OCI-LY3 (cell line): Measurements from ENCODE around the gene CYP27B1.

Source experiments
- H2AFZ ChIP-seq: fragments of 200-600, 300-600 bp; shearing (Covaris generic); 2 replicates; pipeline ENCODE4 v1.6.0; 2014; ENCODE audit warnings: antibody characterized with exemption, low read depth, low read length
- H3K27ac ChIP-seq: fragments of 200-600, 300-600 bp; sonication (generic); 2 replicates; pipeline ENCODE4 v1.5.1; 2014; ENCODE audit warnings: mild to moderate bottlenecking, low read length, moderate library complexity, mixed read lengths
- H3K27me3 ChIP-seq: fragments of 200-600, 300-600 bp; sonication (generic); 2 replicates; pipeline ENCODE4 v1.6.1; 2014; ENCODE audit warnings: low read depth, low read length, mixed read lengths
- H3K36me3 ChIP-seq: fragments of 200-600, 300-600 bp; sonication (generic); replicated peaks from 2 replicates; pipeline ENCODE3; 2014; ENCODE audit warnings: low read depth, low read length, mixed read lengths
- H3K4me1 ChIP-seq: fragments of 300-600, 200-600 bp; sonication (generic); 2 replicates; pipeline ENCODE4 v1.6.1; 2014; ENCODE audit warnings: low read length, mixed read lengths
- H3K4me2 ChIP-seq: fragments of 200-600, 300-600 bp; sonication (generic); 2 replicates; pipeline ENCODE4 v1.6.1; 2014; ENCODE audit warnings: low read length, mixed read lengths
- H3K4me3 ChIP-seq: fragments of 300-600, 200-600 bp; sonication (generic); 2 replicates; pipeline ENCODE4 v1.5.1; 2014; ENCODE audit warnings: antibody characterized with exemption, mild to moderate bottlenecking, low read length, moderate library complexity
- H3K79me2 ChIP-seq: fragments of 300-600, 200-600 bp; shearing (Covaris generic); 2 replicates; pipeline ENCODE4 v1.6.1; 2014; ENCODE audit warnings: mild to moderate bottlenecking, low read length, mixed read lengths
- H3K9ac ChIP-seq: fragments of 300-600, 200-600 bp; shearing (Covaris generic); 2 replicates; pipeline ENCODE4 v1.6.0; 2014; ENCODE audit warnings: mild to moderate bottlenecking, low read length, moderate library complexity
- H3K9me3 ChIP-seq: fragments of 200-600, 300-600 bp; shearing (Covaris generic); 2 replicates; pipeline ENCODE4 v1.6.1; 2014; ENCODE audit warnings: low read length, mixed read lengths; ENCODE audit not compliant: insufficient read depth
- H4K20me1 ChIP-seq: fragments of 200-600, 300-600 bp; sonication (generic); 2 replicates; pipeline ENCODE4 v1.6.1; 2016; ENCODE audit warnings: low read length, mixed read lengths; ENCODE audit not compliant: insufficient read depth
- EZH2phosphoT487 ChIP-seq: fragments of 200-600 bp; shearing (Covaris generic); IDR thresholded peaks from 2 replicates; pipeline ENCODE4 v1.6.1; 2018; ENCODE audit warnings: antibody characterized with exemption, mixed run types, low read depth
- TF ChIP-seq, protein P1 (sequence below): fragments of 200-600, 300-600 bp; sonication (generic); IDR thresholded peaks from 2 replicates; pipeline ENCODE4 v1.5.1; 2014; ENCODE audit warnings: antibody characterized with exemption, low read length, low read depth

Gene CYP27B1

DNA sequence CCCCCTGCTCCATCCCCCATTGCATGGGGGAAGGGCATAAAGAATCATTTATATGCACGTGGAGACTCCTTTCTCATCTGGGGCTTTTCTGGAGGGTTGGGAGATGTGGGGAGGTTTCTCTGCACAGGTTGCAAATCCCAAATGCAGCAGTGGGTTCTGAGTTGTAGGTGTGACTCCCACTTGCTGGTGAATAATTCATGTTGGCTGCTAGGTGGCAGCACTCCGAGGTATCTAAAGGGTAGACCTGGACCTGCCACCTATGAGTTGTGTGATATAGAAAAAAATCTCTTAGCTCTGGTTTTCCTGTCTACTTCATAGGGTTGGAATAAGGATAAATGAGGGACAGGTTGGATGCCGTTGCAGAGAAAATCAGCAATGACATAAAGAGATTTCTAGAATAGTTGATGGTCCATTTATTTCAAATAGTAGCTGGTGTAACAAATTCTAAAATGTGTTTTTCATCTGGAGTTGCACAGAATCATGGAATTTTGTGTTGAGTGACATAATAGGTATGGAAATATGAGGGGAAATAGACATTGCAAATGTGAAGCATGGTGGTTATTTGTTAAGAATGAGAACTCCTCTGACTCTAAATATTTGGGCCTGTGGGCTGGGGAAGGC lies 7.4 kb downstream of the CYP27B1 start:
- no peaks in the 10 kb centered on the region for H3K9me3 ChIP-seq
- H2AFZ ChIP-seq, result no peak overlapping the region
- H3K4me1 ChIP-seq, result peaks cover 9% of the 10 kb centered on the region
- no peak overlapping the region for H3K4me3 ChIP-seq
- H3K4me2 ChIP-seq, result no peak overlapping the region
- peaks cover 46% of the 10 kb centered on the region for H3K36me3 ChIP-seq
- TF ChIP-seq EZH2phosphoT487, result no peak
- TF ChIP-seq, protein P1, sequence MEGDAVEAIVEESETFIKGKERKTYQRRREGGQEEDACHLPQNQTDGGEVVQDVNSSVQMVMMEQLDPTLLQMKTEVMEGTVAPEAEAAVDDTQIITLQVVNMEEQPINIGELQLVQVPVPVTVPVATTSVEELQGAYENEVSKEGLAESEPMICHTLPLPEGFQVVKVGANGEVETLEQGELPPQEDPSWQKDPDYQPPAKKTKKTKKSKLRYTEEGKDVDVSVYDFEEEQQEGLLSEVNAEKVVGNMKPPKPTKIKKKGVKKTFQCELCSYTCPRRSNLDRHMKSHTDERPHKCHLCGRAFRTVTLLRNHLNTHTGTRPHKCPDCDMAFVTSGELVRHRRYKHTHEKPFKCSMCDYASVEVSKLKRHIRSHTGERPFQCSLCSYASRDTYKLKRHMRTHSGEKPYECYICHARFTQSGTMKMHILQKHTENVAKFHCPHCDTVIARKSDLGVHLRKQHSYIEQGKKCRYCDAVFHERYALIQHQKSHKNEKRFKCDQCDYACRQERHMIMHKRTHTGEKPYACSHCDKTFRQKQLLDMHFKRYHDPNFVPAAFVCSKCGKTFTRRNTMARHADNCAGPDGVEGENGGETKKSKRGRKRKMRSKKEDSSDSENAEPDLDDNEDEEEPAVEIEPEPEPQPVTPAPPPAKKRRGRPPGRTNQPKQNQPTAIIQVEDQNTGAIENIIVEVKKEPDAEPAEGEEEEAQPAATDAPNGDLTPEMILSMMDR, result peak; percentile 63
- peaks cover 38% of the 10 kb centered on the region for H3K79me2 ChIP-seq
- H3K9ac ChIP-seq, result no peak overlapping the region
- no peak overlapping the region for H3K27ac ChIP-seq
- peaks cover 25% of the 10 kb centered on the region for H4K20me1 ChIP-seq
- no peaks in the 10 kb centered on the region for H3K27me3 ChIP-seq

DNA sequence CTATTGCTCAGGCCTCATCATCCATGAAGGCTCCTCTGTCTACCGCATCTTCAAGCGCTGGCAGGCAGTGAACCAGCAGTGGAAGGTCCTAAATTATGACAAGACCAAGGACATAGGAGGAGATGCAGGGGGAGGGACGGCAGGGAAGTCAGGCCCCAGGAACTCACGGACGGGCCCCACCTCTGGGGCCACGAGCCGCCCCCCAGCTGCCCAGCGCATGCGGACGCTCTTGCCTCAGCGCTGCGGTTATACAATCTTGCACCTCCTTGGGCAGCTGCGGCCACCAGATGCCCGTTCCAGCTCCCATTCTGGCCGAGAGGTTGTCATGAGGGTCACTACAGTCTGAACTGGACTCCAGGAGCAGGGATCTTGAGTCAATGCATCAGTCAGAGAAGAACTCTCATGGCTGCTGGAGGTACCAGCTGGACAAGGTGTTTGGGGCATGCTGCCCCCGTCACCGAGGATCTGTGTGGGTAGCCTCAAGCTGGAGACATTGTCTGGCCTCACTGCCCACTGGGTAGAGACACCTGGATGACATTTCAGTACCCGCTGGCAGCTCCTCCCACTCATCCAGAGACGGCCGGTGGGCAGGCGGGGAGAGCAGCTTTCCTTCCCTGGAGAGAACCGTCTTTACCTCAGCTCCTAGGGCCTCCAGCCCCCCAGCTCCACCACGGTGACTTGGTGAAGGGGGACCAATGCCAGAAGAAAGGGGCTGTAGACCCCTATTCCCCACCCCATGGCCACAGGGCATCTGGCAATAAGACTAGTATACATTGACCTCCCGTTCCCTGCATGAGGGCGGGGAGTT lies 8.1 kb downstream of the CYP27B1 start:
- no peak overlapping the region for H3K4me2 ChIP-seq
- H2AFZ ChIP-seq, result no peak overlapping the region
- H3K36me3 ChIP-seq, result peaks cover 46% of the 10 kb centered on the region
- H3K27me3 ChIP-seq, result no peaks in the 10 kb centered on the region
- no peak overlapping the region for H3K4me3 ChIP-seq
- no peak overlapping the region for H3K27ac ChIP-seq
- no peak overlapping the region for H3K9ac ChIP-seq
- H3K79me2 ChIP-seq, result peaks cover 38% of the 10 kb centered on the region
- TF ChIP-seq EZH2phosphoT487, result no peak
- TF ChIP-seq, protein P1, result no peak
- H4K20me1 ChIP-seq, result peaks cover 25% of the 10 kb centered on the region
- peaks cover 15% of the 10 kb centered on the region for H3K4me1 ChIP-seq
- no peaks in the 10 kb centered on the region for H3K9me3 ChIP-seq

DNA sequence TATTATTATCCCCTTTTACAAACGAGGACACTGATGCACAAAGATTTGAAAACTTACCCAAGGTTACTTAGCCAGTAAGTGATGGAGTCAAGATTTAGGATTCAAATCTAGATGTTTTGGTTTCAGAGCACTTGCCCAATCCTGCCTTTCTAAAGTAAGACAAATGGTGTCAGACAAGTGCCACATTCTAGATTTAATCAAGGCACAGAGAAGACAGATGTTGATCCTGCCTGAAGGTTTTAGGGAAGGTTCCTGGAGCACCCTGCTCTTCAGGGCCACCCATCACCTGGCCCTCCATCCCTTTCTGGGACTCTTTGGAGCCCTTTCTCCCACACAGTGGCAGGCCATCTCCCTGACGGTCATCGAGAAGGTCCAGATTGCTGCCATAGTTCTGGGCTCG lies 9.1 kb downstream of the CYP27B1 start:
- TF ChIP-seq EZH2phosphoT487, result no peak
- no peak overlapping the region for H3K4me3 ChIP-seq
- H3K4me2 ChIP-seq, result no peak overlapping the region
- H3K9ac ChIP-seq, result no peak overlapping the region
- H3K27ac ChIP-seq, result no peak overlapping the region
- no peak overlapping the region for H2AFZ ChIP-seq
- H3K27me3 ChIP-seq, result no peaks in the 10 kb centered on the region
- peaks cover 25% of the 10 kb centered on the region for H4K20me1 ChIP-seq
- peaks cover 23% of the 10 kb centered on the region for H3K4me1 ChIP-seq
- H3K9me3 ChIP-seq, result no peaks in the 10 kb centered on the region
- H3K36me3 ChIP-seq, result peaks cover 46% of the 10 kb centered on the region
- H3K79me2 ChIP-seq, result peaks cover 40% of the 10 kb centered on the region

DNA sequence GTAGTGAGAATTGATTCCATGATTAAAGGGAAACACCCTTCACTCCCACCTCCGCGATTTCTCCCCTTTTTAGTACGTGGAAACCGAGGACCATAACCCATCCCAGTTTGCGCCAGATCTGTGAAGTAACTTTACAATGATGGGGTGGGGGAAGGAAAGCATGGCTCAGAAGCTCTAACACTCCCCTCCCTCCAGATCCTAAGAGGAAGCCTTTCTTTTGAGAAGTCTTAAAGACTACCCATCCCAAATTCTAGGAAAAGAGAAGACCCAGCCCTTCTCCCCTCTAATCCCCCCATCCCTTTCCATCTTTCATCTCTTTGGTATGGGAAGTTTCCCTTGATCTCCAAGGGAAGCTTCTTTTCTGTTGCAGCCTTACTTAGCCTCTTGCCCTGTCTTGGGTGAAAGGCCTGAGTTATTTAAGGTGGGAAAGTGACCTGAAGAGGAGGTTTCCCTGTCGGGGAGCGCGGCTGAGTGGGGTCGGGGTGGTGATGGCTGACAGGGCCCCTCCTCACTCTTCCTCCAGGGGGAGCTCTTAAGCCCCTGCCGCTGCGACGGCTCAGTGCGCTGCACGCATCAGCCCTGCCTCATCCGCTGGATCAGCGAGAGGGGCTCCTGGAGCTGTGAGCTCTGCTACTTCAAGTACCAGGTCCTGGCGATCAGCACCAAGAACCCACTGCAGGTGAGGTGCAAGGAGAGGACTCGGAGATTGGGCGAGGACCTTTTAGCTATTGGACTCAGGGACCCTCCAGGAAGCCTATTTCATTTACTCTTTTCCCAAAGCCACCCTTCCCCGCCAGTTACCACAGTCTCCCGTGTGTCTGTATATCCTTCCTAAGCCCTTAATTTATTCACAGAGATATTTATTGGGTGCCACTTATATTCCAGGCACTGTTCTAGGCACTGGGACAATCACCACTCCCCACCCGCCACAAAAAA lies 10.2 kb downstream of the CYP27B1 start:
- Histone ChIP-seq H3K27me3 (no peaks in the 10 kb centered on the region), H3K9me3 (no peaks in the 10 kb centered on the region), H3K9ac (peak overlapping the region; percentile 94), H3K27ac (peak overlapping the region; percentile 92), H3K4me2 (peak overlapping the region; percentile 99), H3K36me3 (peaks cover 40% of the 10 kb centered on the region), H2AFZ (no peak overlapping the region), H3K4me1 (peaks cover 25% of the 10 kb centered on the region), H3K4me3 (peak overlapping the region; percentile 82), H4K20me1 (peaks cover 25% of the 10 kb centered on the region), H3K79me2 (peaks cover 48% of the 10 kb centered on the region)
- TF ChIP-seq EZH2phosphoT487, result no peak
- TF ChIP-seq, protein P1, result peak; percentile 76
